Common myeloid progenitor, CD34-positive (primary cell): Measurements from ENCODE around the gene PLTP.
"Not testable (repeated sequence)": the region's sequence is repeated elsewhere in the genome, so short reads cannot be mapped to it uniquely, and the experiment has no call there.

Source experiments
- CTCF ChIA-PET: fragments of 350-600 bp; sonication (Branson Sonifier 250); formaldehyde crosslinking; loops from one replicate; lab custom pipeline; 2021; ENCODE audit warnings: antibody characterized with exemption; lab: Charles Lee
- POLR2A ChIA-PET: fragments of 350-600 bp; sonication (Branson Sonifier 250); formaldehyde crosslinking; loops from one replicate; lab custom pipeline; 2021; ENCODE audit warnings: antibody characterized with exemption; lab: Charles Lee
- DNase-seq, 3 donors: peaks; one replicate each; pipeline versions ENCODE4 v3.0.0 to v3.0.0-alpha.2; 2013
- H3K27ac ChIP-seq, 2 experiments: 1 replicate in 1 of 2; 2 replicates in 1 of 2; pipeline ENCODE4 v1.7.0; 2013; ENCODE audit warnings: inconsistent platforms in 2 of 2, low read length in 2 of 2, mild to moderate bottlenecking in 2 of 2, low read depth in 1 of 2, moderate library complexity in 1 of 2; ENCODE audit not compliant: severe bottlenecking in 2 of 2, insufficient read depth in 1 of 2, poor library complexity in 1 of 2
- H3K27me3 ChIP-seq, 5 experiments: replicated peaks in 2 of 5; 1 replicate in 3 of 5; 2 replicates in 2 of 5; pipeline versions ENCODE4 v1.6.1 to v1.7.0; 2013; ENCODE audit warnings: low read length in 4 of 5, mild to moderate bottlenecking in 2 of 5, moderate library complexity in 2 of 5, inconsistent platforms in 1 of 5; ENCODE audit not compliant: insufficient read depth in 5 of 5, control insufficient read depth in 4 of 5
- H3K36me3 ChIP-seq, 4 experiments: 1 replicate in 2 of 4; 2 replicates in 2 of 4; pipeline versions ENCODE4 v1.6.1 to v1.7.0; 2013; ENCODE audit warnings: low read length in 3 of 4, control low read depth in 1 of 4, mild to moderate bottlenecking in 1 of 4; ENCODE audit not compliant: control insufficient read depth in 4 of 4, insufficient read depth in 4 of 4
- H3K4me1 ChIP-seq, 4 experiments: 1 replicate in 3 of 4; 2 replicates in 1 of 4; pipeline versions ENCODE4 v1.6.1 to v1.7.1; 2013; ENCODE audit warnings: low read length in 3 of 4, mild to moderate bottlenecking in 3 of 4, control low read depth in 1 of 4, inconsistent platforms in 1 of 4, moderate library complexity in 1 of 4; ENCODE audit not compliant: control insufficient read depth in 4 of 4, insufficient read depth in 4 of 4; ENCODE audit errors: control extremely low read depth in 1 of 4
- H3K4me3 ChIP-seq, 7 experiments: 1 replicate in 4 of 7; 2 replicates in 3 of 7; pipeline versions ENCODE4 v1.5.1 to v1.7.0; 2013; ENCODE audit warnings: mild to moderate bottlenecking in 7 of 7, low read length in 6 of 7, moderate library complexity in 6 of 7, inconsistent platforms in 2 of 7, low read depth in 2 of 7, control low read depth in 1 of 7; ENCODE audit not compliant: insufficient read depth in 4 of 7, control insufficient read depth in 1 of 7; ENCODE audit errors: extremely low read depth in 1 of 7
- H3K9me3 ChIP-seq, 5 experiments: 1 replicate in 4 of 5; 2 replicates in 1 of 5; pipeline versions ENCODE4 v1.6.1 to v1.7.1; 2013; ENCODE audit warnings: low read length in 4 of 5, mild to moderate bottlenecking in 2 of 5, inconsistent platforms in 1 of 5, low read depth in 1 of 5, moderate library complexity in 1 of 5; ENCODE audit not compliant: control insufficient read depth in 4 of 5, insufficient read depth in 2 of 5; ENCODE audit errors: control extremely low read depth in 1 of 5
- WGBS: methylation state at CpG from one replicate; pipeline ENCODE4 v1.1.5; 2013; ENCODE audit not compliant: insufficient coverage; 5-methylcytosine and 5-hydroxymethylcytosine counted together

PLTP gene

GRCh38 chr20:45904583-45905504 lies 7.1 kb downstream of the PLTP start:
- no peaks in the 10 kb centered on the region for H3K9me3 ChIP-seq
- POLR2A ChIA-PET: interaction anchor here (0.8 kb wide), 1 partner anchor 23 kb away, joined by 3 read pairs; no protein-coding TSS in a partner anchor
- H3K27ac ChIP-seq: no peak overlapping the region
- H3K36me3 ChIP-seq: peaks cover 0 to 17% (median 7%) of the 10 kb centered on the region in 4 experiments
- peaks cover 0 to 11% (median 3%) of the 10 kb centered on the region in 4 experiments for H3K4me1 ChIP-seq
- 88% methylated on average over 9 of the region's 16 CpGs for WGBS
- CTCF ChIA-PET: interaction anchor here (0.9 to 2.8 kb wide), 6 partner anchors 12 to 82 kb away, joined by 3 to 16 read pairs (median 4); partner anchors contain the start of genes CTSA, NEURL2 and PCIF1
- H3K4me3 ChIP-seq: no peak overlapping the region
- no peaks in the 10 kb centered on the region for H3K27me3 ChIP-seq
- DNase-seq: no peak

GRCh38 chr20:45902199-45902701 lies 9.7 kb downstream of the PLTP start:
- no peak for DNase-seq
- CTCF ChIA-PET: interaction anchor here (1.3 to 2.7 kb wide), 2 partner anchors 11 to 103 kb away, joined by 3 to 11 read pairs; partner anchors contain the start of genes CTSA and NEURL2
- Histone ChIP-seq H3K4me1 (peaks cover 0 to 8% (median 1%) of the 10 kb centered on the region in 4 experiments), H3K36me3 (peaks cover 2 to 38% (median 24%) of the 10 kb centered on the region in 4 experiments), H3K9me3 (no peaks in the 10 kb centered on the region), H3K4me3 (no peak overlapping the region), H3K27ac (no peak overlapping the region), H3K27me3 (no peaks in the 10 kb centered on the region)
- WGBS: 97% methylated on average over 14 of the region's 14 CpGs
- POLR2A ChIA-PET: no interaction called here

GRCh38 chr20:45901332-45901731 lies 10.6 kb downstream of the PLTP start:
- WGBS: 100% methylated on average over 3 of the region's 6 CpGs

GRCh38 chr20:45899046-45899835 lies 12.7 kb downstream of the PLTP start:
- ChIA-PET POLR2A (interaction anchor here (0.6 kb wide), 1 partner anchor 43 kb away, joined by 3 read pairs; no protein-coding TSS in a partner anchor), CTCF (interaction anchor here (0.8 to 2.1 kb wide), 5 partner anchors 9 to 100 kb away, joined by 3 to 11 read pairs (median 4); no protein-coding TSS in a partner anchor)
- no peaks in the 10 kb centered on the region for H3K27me3 ChIP-seq
- H3K27ac ChIP-seq: no peak overlapping the region
- 90% methylated on average over 5 of the region's 13 CpGs for WGBS
- H3K36me3 ChIP-seq: peaks cover 6 to 55% (median 36%) of the 10 kb centered on the region in 4 experiments
- H3K4me3 ChIP-seq: no peak overlapping the region
- no peak for DNase-seq
- no peaks in the 10 kb centered on the region for H3K9me3 ChIP-seq
- H3K4me1 ChIP-seq: no peaks in the 10 kb centered on the region

More at GRCh38 chr20:45901332-45901731, 10.6 kb downstream of the PLTP start:
- H3K4me1 ChIP-seq, H3K4me3 ChIP-seq, DNase-seq, H3K9me3 ChIP-seq, H3K27me3 ChIP-seq, POLR2A ChIA-PET, H3K27ac ChIP-seq: not testable (repeated sequence)
- CTCF ChIA-PET: interaction anchor here (2.7 kb wide), 1 partner anchor 10 kb away, joined by 11 read pairs; the partner anchor contains the start of genes CTSA and NEURL2
- H3K36me3 ChIP-seq: peaks cover 3 to 44% (median 29%) of the 10 kb centered on the region in 4 experiments

GRCh38 chr20:45898285-45898684 lies 13.7 kb downstream of the PLTP start:
- POLR2A ChIA-PET: interaction anchor here (0.7 kb wide), 1 partner anchor 792 kb away, joined by 3 read pairs; no protein-coding TSS in a partner anchor
- 95% methylated on average over 9 of the region's 12 CpGs for WGBS
- DNase-seq: no peak
- no peaks in the 10 kb centered on the region for H3K27me3 ChIP-seq
- peaks cover 11 to 62% (median 40%) of the 10 kb centered on the region in 4 experiments for H3K36me3 ChIP-seq
- no peak overlapping the region for H3K4me3 ChIP-seq
- H3K4me1 ChIP-seq: peaks cover 0 to under 1% (median under 1%) of the 10 kb centered on the region in 4 experiments
- H3K9me3 ChIP-seq: no peaks in the 10 kb centered on the region
- CTCF ChIA-PET: interaction anchor here (0.9 to 2.1 kb wide), 5 partner anchors 8 to 99 kb away, joined by 3 to 11 read pairs (median 4); no protein-coding TSS in a partner anchor
- no peak overlapping the region for H3K27ac ChIP-seq

GRCh38 chr20:45897692-45898091 lies 14.3 kb downstream of the PLTP start:
- Histone ChIP-seq H3K27ac (no peak overlapping the region), H3K4me1 (peaks cover 0 to 6% (median 4%) of the 10 kb centered on the region in 4 experiments), H3K9me3 (no peaks in the 10 kb centered on the region), H3K27me3 (no peaks in the 10 kb centered on the region), H3K36me3 (peaks cover 11 to 67% (median 43%) of the 10 kb centered on the region in 4 experiments), H3K4me3 (no peak overlapping the region)
- no peak for DNase-seq
- POLR2A ChIA-PET: no interaction called here
- CTCF ChIA-PET: interaction anchor here (1.0 to 2.1 kb wide), 2 partner anchors 10 to 98 kb away, joined by 6 to 11 read pairs; no protein-coding TSS in a partner anchor
- 92% methylated on average over 6 of the region's 7 CpGs for WGBS
